ENCODE measurements around the gene ADAM8.

DNA sequence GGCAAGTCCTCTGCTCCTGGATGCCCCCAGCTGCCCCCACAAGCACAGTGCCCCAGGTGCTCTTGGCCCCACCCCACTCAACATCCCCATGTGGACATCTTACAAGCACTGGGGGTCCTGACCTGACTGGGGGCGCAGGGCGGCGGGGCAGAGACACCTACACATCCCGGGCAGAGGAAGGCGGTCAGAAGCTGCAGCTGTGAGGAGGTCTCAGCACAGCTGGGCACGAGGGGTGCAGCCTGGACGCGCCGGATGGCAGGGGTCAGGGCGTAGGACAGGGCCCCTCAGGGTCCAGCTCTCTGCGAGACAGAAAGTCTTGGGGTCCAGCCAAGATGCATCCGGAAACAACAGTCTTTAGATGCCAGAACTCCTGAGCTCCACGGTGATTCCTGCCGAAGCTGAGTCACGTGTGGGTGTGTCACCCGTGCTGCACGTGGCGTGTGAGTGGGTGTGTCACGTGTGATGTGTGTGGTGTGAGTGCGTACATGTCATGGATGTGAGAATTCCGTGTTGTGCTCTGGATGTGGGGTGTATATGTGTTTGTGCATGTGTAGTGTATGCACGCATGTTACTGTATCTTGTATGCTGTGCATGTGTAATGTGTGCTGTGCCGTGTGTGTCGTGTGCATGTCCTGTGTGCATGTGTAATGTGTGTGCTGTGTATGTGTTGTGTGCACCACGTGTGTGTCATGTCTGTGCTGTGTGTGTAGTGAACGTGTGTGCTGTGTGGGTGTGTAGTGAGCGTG, 33.9 kb downstream of the ADAM8 start:
- TF ChIP-seq GATA3 (IDR thresholded peaks at IDR 0.05; ENCODE audit: low read depth, low read length) (no peak), GATA2 (IDR thresholded peaks at IDR 0.05; ENCODE audit: low read depth, low read length) (no peak)
